GM23338 (cell line): ENCODE results near the gene SLC43A2. TPM values are rescaled to one million over a fixed set of nuclear protein-coding genes. Genes with fewer than 3 reads are reported as not detected.

Experiments used
- ATAC-seq: fragments of 200-7000 bp; cut with Tn5 transposase; 3 replicates; pipeline ENCODE4 v1.9.1; 2020
- DNase-seq: peaks from one replicate; pipeline ENCODE4 v3.0.0-alpha.2; 2015; ENCODE audit warnings: low spot score
- H2AFZ ChIP-seq: fragments of 200-600 bp; sonication (generic); 2 replicates; pipeline ENCODE4 v1.8.0; 2016; ENCODE audit warnings: antibody characterized with exemption, mild to moderate bottlenecking, moderate library complexity
- H3F3A ChIP-seq: fragments of 200-600 bp; sonication (generic); replicated peaks from 2 replicates; pipeline ENCODE4 v1.8.0; 2017; ENCODE audit warnings: antibody characterized with exemption, mixed run types, low read depth
- H3K27ac ChIP-seq: fragments of 200-600 bp; sonication (generic); 2 replicates; pipeline ENCODE4 v1.6.1; 2016; ENCODE audit warnings: low read depth
- H3K27me3 ChIP-seq: fragments of 200-600 bp; sonication (generic); 2 replicates; pipeline ENCODE4 v1.8.0; 2016; ENCODE audit warnings: mild to moderate bottlenecking, mixed run types, moderate library complexity; ENCODE audit not compliant: insufficient read depth
- H3K36me3 ChIP-seq: fragments of 200-600 bp; sonication (generic); 2 replicates; pipeline ENCODE4 v1.8.0; 2016; ENCODE audit warnings: mild to moderate bottlenecking; ENCODE audit not compliant: insufficient read depth
- H3K4me1 ChIP-seq: fragments of 200-600 bp; sonication (generic); 2 replicates; pipeline ENCODE4 v1.8.0; 2016; ENCODE audit warnings: mild to moderate bottlenecking, moderate library complexity; ENCODE audit not compliant: insufficient read depth
- H3K4me2 ChIP-seq: fragments of 200-600 bp; sonication (generic); 2 replicates; pipeline ENCODE4 v1.7.1; 2017; ENCODE audit warnings: mixed run types
- H3K4me3 ChIP-seq: fragments of 200-600 bp; sonication (generic); 2 replicates; pipeline ENCODE4 v1.6.1; 2016; ENCODE audit warnings: mixed run types
- H3K79me2 ChIP-seq: fragments of 200-600 bp; sonication (generic); replicated peaks from 2 replicates; pipeline ENCODE4 v1.8.0; 2017; ENCODE audit warnings: mild to moderate bottlenecking; ENCODE audit not compliant: insufficient read depth
- H3K9me2 ChIP-seq: fragments of 200-600 bp; sonication (generic); 2 replicates; pipeline ENCODE4 v1.8.0; 2017; ENCODE audit not compliant: insufficient read depth
- H4K20me1 ChIP-seq: fragments of 200-600 bp; sonication (generic); replicated peaks from 2 replicates; pipeline ENCODE4 v1.8.0; 2017; ENCODE audit warnings: mild to moderate bottlenecking; ENCODE audit not compliant: insufficient read depth
- H3K27ac Mint-ChIP-seq: 2 replicates; pipeline ENCODE4 v1.8.0; 2020; ENCODE audit warnings: inconsistent platforms, mild to moderate bottlenecking, moderate library complexity, mixed read lengths
- H3K27me3 Mint-ChIP-seq: 3 replicates; pipeline ENCODE4 v1.8.0; 2022; ENCODE audit warnings: low read depth, mild to moderate bottlenecking, moderate library complexity, mixed read lengths, inconsistent platforms; ENCODE audit not compliant: insufficient read depth, poor library complexity
- H3K36me3 Mint-ChIP-seq: 3 replicates; pipeline ENCODE4 v1.8.0; 2021; ENCODE audit warnings: low read depth, mild to moderate bottlenecking, inconsistent platforms, moderate library complexity, mixed read lengths
- H3K4me1 Mint-ChIP-seq: 3 replicates; pipeline ENCODE4 v1.8.0; 2020; ENCODE audit warnings: mild to moderate bottlenecking, inconsistent platforms, mixed read lengths
- H3K4me3 Mint-ChIP-seq: 3 replicates; pipeline ENCODE4 v1.8.0; 2021; ENCODE audit warnings: moderate library complexity, mild to moderate bottlenecking, inconsistent platforms, mixed read lengths
- H3K9me3 Mint-ChIP-seq: 3 replicates; pipeline ENCODE4 v1.8.0; 2020; ENCODE audit warnings: moderate library complexity, mild to moderate bottlenecking, inconsistent platforms, mixed read lengths
- CREB1 ChIP-seq: fragments of 250-450 bp; sonication (Bioruptor Pico); IDR thresholded peaks from 2 replicates; pipeline ENCODE4 v1.5.0; 2020; ENCODE audit warnings: low read depth, mild to moderate bottlenecking, moderate library complexity
- EZH2 ChIP-seq: fragments of 200-600 bp; sonication (generic); IDR thresholded peaks from one replicate; pipeline ENCODE4 v1.8.0; 2017; ENCODE audit warnings: antibody characterized with exemption, mild to moderate bottlenecking, low read depth; ENCODE audit not compliant: unreplicated experiment
- EZH2phosphoT487 ChIP-seq: fragments of 200-600 bp; sonication (generic); IDR thresholded peaks from one replicate; pipeline ENCODE4 v1.8.1; 2018; ENCODE audit warnings: antibody characterized with exemption; ENCODE audit not compliant: unreplicated experiment
- JUNB ChIP-seq: IDR thresholded peaks from one replicate; pipeline ENCODE4 v1.6.1; 2016; ENCODE audit warnings: antibody characterized with exemption; ENCODE audit not compliant: unreplicated experiment
- POLR2AphosphoS5 ChIP-seq: IDR thresholded peaks from 2 replicates; pipeline ENCODE4 v1.6.1; 2016; ENCODE audit warnings: antibody characterized with exemption, low read depth
- STAT1 ChIP-seq: IDR thresholded peaks from one replicate; pipeline ENCODE4 v1.6.1; 2016; ENCODE audit warnings: antibody characterized with exemption; ENCODE audit not compliant: unreplicated experiment
- ZNF114 ChIP-seq: fragments of 250-450 bp; sonication (Bioruptor Pico); IDR thresholded peaks from 2 replicates; pipeline ENCODE4 v1.5.0; 2020; ENCODE audit warnings: mild to moderate bottlenecking, moderate library complexity
- ZNF331 ChIP-seq: fragments of 250-450 bp; sonication (Bioruptor Pico); IDR thresholded peaks from 2 replicates; pipeline ENCODE4 v1.5.0; 2020; ENCODE audit warnings: low read depth, mild to moderate bottlenecking, moderate library complexity
- polyA plus RNA-seq: library from polyadenylated mRNA; unstranded; fragments of >200 nt; fragmentation: Nextera tagmentation; extraction: Ambion mirVana; gene quantifications from 2 replicates; pipeline ENCODE4 v1.2.1, GENCODE V29; 2016
- total RNA-seq: library from RNA; depleted of rRNA; stranded (reverse); fragments of >200 nt; shearing (Covaris generic); gene quantifications from 2 replicates; pipeline ENCODE4 v1.2.3, GENCODE V29; 2014
- TF ChIP-seq, protein P1 (sequence below): IDR thresholded peaks from 2 replicates; pipeline ENCODE4 v1.6.1; 2016; ENCODE audit warnings: antibody characterized with exemption
- TF ChIP-seq, protein P2 (sequence below): IDR thresholded peaks from one replicate; pipeline ENCODE4 v1.6.1; 2018; ENCODE audit warnings: antibody characterized with exemption; ENCODE audit not compliant: unreplicated experiment

Gene SLC43A2
- total and polyA plus RNA-seq, 2 experiments from 2014 or later: 2.2 to 9.8 TPM

DNA sequence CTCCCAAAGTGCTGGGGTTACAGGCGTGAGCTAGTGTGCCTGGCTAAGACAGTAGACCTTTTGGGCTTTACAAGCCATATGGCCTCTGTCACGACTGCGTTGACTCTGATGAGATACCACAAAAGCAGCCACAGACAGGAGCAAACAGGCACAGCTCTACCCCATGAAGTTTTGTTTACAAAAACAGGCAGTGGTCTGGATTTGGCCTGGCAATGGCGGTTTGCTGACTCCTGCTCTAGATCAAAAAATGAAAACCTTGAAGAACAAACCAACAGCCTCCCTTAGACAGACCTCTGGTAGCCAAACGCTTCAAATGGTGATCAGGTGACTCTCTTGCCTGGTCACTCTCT is 20.7 kb downstream of the SLC43A2 start:
- Histone ChIP-seq H3K27me3 (no peaks in the 10 kb centered on the region), H3K79me2 (no peaks in the 10 kb centered on the region), H3K4me1 (peaks cover 8% of the 10 kb centered on the region), H3K9me2 (no peaks in the 10 kb centered on the region), H4K20me1 (no peaks in the 10 kb centered on the region), H3F3A (no peaks in the 10 kb centered on the region), H3K36me3 (no peaks in the 10 kb centered on the region), H2AFZ (no peak overlapping the region), H3K4me2 (no peak overlapping the region), H3K4me3 (no peak overlapping the region), H3K27ac (no peak overlapping the region)
- no peak overlapping the region for H3K4me3 Mint-ChIP-seq
- peaks cover 10% of the 10 kb centered on the region for H3K4me1 Mint-ChIP-seq
- DNase-seq (peak; percentile 0), ATAC-seq (no peak)
- no peak overlapping the region for H3K27ac Mint-ChIP-seq
- no peak for TF ChIP-seq EZH2
- TF ChIP-seq ZNF114 (CRISPR knock-in tag): no peak
- no peak for TF ChIP-seq JUNB
- no peak for TF ChIP-seq STAT1
- TF ChIP-seq, protein P1, sequence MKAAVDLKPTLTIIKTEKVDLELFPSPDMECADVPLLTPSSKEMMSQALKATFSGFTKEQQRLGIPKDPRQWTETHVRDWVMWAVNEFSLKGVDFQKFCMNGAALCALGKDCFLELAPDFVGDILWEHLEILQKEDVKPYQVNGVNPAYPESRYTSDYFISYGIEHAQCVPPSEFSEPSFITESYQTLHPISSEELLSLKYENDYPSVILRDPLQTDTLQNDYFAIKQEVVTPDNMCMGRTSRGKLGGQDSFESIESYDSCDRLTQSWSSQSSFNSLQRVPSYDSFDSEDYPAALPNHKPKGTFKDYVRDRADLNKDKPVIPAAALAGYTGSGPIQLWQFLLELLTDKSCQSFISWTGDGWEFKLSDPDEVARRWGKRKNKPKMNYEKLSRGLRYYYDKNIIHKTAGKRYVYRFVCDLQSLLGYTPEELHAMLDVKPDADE: no peak
- no peak for TF ChIP-seq ZNF331 (CRISPR knock-in tag)
- TF ChIP-seq, protein P2, sequence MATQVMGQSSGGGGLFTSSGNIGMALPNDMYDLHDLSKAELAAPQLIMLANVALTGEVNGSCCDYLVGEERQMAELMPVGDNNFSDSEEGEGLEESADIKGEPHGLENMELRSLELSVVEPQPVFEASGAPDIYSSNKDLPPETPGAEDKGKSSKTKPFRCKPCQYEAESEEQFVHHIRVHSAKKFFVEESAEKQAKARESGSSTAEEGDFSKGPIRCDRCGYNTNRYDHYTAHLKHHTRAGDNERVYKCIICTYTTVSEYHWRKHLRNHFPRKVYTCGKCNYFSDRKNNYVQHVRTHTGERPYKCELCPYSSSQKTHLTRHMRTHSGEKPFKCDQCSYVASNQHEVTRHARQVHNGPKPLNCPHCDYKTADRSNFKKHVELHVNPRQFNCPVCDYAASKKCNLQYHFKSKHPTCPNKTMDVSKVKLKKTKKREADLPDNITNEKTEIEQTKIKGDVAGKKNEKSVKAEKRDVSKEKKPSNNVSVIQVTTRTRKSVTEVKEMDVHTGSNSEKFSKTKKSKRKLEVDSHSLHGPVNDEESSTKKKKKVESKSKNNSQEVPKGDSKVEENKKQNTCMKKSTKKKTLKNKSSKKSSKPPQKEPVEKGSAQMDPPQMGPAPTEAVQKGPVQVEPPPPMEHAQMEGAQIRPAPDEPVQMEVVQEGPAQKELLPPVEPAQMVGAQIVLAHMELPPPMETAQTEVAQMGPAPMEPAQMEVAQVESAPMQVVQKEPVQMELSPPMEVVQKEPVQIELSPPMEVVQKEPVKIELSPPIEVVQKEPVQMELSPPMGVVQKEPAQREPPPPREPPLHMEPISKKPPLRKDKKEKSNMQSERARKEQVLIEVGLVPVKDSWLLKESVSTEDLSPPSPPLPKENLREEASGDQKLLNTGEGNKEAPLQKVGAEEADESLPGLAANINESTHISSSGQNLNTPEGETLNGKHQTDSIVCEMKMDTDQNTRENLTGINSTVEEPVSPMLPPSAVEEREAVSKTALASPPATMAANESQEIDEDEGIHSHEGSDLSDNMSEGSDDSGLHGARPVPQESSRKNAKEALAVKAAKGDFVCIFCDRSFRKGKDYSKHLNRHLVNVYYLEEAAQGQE: no peak
- TF ChIP-seq EZH2phosphoT487: no peak
- H3K27me3 Mint-ChIP-seq: peaks cover 12% of the 10 kb centered on the region
- H3K36me3 Mint-ChIP-seq: peaks cover 1% of the 10 kb centered on the region; the same call in 2 of the 3 replicates
- H3K9me3 Mint-ChIP-seq: no peaks in the 10 kb centered on the region

DNA sequence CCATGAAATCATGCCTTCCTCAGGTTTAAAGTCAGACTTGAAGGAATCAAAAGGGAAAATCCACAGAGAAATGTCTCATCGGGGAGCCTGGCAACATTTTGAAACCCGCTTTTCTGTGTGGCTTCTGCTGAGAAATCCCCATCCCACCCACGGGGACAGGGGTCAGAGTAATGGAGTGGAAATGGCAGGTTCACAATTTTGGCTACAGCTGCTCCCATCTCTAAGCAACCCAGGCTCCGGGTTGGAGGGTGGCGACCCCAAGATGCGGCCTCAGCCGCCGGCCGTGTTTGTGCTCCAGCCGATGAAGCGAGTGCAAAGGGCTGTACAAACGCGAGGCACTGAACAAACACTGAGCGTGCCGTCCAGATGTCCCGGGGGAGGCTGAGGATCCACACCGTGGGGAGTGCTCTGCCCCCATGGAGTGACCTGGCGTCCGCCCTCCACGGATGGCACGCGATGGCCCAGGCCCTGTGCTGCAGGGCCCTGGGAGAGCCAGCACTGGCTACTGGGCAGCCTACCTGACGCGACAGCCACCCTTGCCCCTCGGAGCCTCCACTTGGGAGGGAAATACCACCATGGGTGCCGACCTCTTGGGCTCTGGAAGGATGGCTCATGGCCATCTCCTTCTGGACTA is 22.2 kb downstream of the SLC43A2 start:
- Mint-ChIP-seq H3K36me3 (peaks cover 7% of the 10 kb centered on the region), H3K4me1 (peaks cover 10% of the 10 kb centered on the region), H3K9me3 (peaks cover 6% of the 10 kb centered on the region), H3K27me3 (peaks cover 12% of the 10 kb centered on the region), H3K27ac (no peak overlapping the region), H3K4me3 (no peak overlapping the region)
- no peaks in the 10 kb centered on the region for H3K27me3 ChIP-seq
- H3K4me2 ChIP-seq: no peak overlapping the region
- no peak overlapping the region for H3K4me3 ChIP-seq
- no peak overlapping the region for H2AFZ ChIP-seq
- H3K4me1 ChIP-seq: peaks cover 8% of the 10 kb centered on the region
- ATAC-seq (no peak), DNase-seq (no peak)
- no peaks in the 10 kb centered on the region for H3F3A ChIP-seq
- H3K36me3 ChIP-seq: no peaks in the 10 kb centered on the region
- TF ChIP-seq POLR2AphosphoS5 (no peak), STAT1 (no peak), ZNF331 (CRISPR knock-in tag) (no peak), CREB1 (CRISPR knock-in tag) (no peak)
- H3K79me2 ChIP-seq: no peaks in the 10 kb centered on the region
- H3K27ac ChIP-seq: peak overlapping the region; percentile 39; the same call in 1 of the 2 replicates
- H4K20me1 ChIP-seq: no peaks in the 10 kb centered on the region
- no peaks in the 10 kb centered on the region for H3K9me2 ChIP-seq
